ENCODE measurements around the gene TMEM213.
"Not testable (repeated sequence)": the region's sequence is repeated elsewhere in the genome, so short reads cannot be mapped to it uniquely, and the experiment has no call there.

The TMEM213 gene

GRCh38 chr7:138797715-138798320 is at the start of gene TMEM213, which contains the start of gene ATP6V0A4:
TMEM213 (plus strand) TSS chr7:138797994; CDS start chr7:138798105, 111 bp downstream.
ATP6V0A4 (minus strand) TSS chr7:138798196; CDS start chr7:138771247, 26,949 bp downstream.
- DNase-seq: no peak

- DNase-seq: no peak
Observed at GRCh38 chr7:138748666-138749065, 49.1 kb upstream of the TMEM213 start.

GRCh38 chr7:138749960-138750359 is 47.8 kb upstream of the TMEM213 start:
- DNase-seq: no peak

GRCh38 chr7:138750473-138750872 is 47.3 kb upstream of the TMEM213 start:
- no peak for DNase-seq

DNA sequence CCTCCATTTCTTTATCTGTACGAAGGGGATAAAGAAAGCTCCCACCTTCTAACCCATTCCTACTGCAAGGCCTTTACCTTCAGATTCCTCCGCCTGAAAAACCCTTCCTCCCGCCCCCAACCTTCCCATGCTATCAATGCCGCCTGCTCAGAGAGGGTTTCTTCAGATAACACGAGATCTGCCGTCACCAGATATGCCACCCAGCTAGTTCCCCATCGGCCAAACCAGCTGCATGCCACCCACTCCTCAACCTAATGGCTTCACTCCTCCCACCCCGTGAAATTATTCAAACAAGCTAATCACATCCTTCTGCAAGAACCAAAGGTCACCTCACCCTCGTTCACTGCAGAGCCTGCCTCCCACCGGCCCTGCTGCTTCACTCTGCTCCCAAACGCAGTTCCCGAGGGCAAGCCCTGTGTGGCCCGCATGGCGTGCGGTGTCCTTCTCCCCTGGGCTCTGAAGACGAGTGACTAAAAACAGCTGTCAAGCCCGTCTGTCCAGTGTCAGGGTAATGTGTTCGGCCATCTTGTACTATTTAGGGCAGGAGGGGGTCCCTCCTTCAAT is 46.8 kb upstream of the TMEM213 start:
- no peak for DNase-seq

GRCh38 chr7:138752518-138753149 is 45.2 kb upstream of the TMEM213 start:
- no peak for DNase-seq

DNA sequence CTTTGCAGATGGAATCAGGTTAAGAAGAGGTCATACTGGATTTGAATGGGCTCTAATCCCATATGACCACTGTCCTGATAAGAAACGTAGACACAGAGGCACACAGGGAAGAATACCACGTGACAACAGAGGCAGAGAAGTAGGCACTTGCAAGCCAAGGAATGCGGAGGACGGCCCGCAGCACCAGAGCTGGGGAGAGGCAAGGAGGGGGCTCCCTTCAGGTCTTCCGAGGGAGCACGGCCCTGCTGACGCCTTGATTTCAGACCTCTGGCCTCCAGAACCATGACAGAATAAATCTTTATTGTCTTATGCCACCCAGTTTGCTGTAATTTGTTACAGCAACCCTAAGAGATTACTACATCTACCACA is 44.7 kb upstream of the TMEM213 start:
- DNase-seq: no peak

- DNase-seq: no peak
Observed at GRCh38 chr7:138753610-138754009, 44.2 kb upstream of the TMEM213 start.

- DNase-seq: no peak
Observed at GRCh38 chr7:138755331-138755747, 42.5 kb upstream of the TMEM213 start.

- DNase-seq: no peak
Observed at GRCh38 chr7:138755842-138756590, 41.8 kb upstream of the TMEM213 start.

DNA sequence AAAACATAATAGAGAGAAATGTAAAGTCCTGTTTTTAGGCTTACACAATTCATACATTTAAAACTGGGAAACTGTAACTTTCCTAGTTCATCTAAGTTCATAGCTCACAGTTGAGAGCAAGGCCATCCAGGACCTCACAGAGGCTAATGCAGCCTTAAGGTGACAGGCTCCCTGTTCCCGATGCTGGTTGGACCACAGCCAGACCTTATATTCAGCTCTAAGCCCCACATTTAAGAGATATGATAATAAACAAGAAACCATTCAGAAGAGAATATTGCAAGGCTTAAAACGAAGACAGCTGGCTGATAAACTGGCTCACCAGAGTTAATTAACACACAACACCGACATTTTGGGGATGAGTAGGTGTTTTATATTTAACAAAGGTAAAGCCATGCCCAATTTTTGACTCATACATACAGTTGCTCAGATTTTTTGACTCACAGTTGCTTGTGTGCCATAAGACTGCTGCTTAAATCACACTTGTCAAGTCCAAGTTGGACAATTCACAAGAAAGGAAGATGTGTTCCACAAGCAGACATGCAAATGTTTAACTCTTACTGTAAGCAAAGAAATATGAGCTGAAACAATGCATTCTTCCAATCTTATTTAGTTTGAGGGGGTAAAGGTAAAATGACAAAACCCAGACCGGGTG is 41.1 kb upstream of the TMEM213 start:
- no peak for DNase-seq

DNA sequence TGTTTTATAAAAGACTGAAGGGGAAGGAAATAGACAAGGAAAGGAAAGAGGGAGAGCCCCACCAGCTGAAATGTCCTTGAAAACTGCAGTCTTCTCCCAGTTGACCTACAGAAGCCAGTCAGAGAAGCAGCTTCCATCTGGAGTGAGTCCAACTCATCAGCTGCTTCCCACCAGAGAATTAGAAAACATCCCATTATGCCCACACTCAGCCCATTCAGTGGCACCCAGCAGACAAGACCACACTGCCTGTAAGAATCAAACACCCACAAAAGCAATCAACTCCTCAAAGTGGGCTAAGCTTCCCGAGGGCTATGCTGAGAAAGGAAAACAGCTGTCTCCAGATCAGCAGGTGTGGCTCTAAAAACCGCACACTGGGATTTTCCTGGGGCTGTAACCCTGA is 29.6 kb upstream of the TMEM213 start:
- DNase-seq: no peak

GRCh38 chr7:138770904-138771303 is 26.9 kb upstream of the TMEM213 start:
- DNase-seq: no peak

- DNase-seq: no peak
Observed at GRCh38 chr7:138773176-138773575, 24.6 kb upstream of the TMEM213 start.

- DNase-seq: no peak
Observed at GRCh38 chr7:138773817-138774216, 24.0 kb upstream of the TMEM213 start.

DNA sequence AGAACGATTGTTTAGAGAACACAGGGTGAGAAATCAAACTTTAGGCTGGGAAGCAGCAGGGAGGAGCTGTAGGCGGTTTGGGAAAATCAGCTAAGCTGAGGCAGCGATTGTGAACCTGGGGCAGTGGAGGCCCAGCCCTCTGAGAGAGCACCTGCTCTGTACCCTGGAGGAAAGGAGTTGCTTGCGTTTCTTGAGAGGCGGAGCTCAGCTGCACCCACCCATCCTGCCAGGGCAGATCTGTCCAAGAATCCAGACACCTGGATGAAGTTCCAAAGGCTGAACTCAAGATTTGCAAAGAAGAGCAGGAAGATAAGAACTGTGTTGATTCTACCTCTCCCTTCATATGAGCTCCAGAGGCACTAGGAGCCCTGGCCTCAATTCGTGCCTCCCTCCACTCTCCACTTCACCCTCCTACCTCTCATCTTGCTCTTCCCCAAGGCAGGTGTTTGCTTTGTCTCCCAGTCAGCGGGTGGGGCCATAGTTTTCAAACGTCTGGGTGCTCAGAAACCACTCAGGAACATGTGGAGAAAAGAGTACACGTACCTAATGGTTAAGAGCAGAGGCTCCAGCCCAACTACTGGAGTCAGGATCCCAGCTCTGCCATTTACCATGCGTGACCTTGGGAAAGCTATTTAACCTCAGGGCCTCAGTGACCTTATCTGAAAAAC is 21.5 kb upstream of the TMEM213 start:
- no peak for DNase-seq

- DNase-seq: no peak
Observed at GRCh38 chr7:138781004-138781403, 16.8 kb upstream of the TMEM213 start.

DNA sequence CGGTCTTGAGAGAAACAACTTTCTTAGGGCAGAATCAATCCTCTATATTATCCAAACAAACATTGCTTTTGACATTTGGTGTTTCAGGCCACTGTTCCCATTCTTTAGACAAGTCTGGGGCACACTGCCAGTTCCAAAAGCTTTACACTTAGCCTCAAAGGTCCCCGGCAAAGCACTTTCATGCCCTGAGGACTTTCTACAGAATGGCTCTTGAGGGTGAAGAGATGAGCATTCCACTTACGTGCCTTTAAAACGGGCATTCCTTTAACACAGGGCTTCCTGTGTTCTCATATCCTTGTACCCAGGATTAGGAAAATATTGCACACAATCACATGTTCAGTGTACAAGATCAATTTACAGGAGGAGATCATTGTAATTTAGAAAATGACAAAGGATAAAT is 13.1 kb upstream of the TMEM213 start:
- no peak for DNase-seq

GRCh38 chr7:138785587-138786437 is 12.0 kb upstream of the TMEM213 start:
- no peak for DNase-seq

GRCh38 chr7:138796038-138796615 is 1.7 kb upstream of the TMEM213 start:
- DNase-seq: no peak

DNA sequence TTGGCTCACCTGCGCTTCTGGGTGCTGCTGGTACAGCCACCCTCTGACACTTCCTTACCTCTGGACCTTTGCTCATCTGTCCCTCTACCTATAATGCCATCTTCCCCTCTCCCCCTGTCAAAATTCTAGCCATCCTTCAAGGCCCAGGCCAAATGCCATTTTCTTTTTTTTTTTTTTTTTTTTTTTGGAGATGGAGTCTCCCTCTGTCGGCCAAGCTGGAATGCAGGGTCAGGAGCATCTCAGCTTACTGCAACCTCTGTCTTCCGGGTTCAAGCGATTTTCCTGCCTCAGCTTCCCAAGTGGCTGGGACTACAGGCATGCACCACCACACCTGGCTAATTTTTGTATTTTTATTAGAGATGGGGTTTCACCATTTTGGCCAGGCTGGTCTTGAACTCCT is 748 bp upstream of the TMEM213 start:
- not testable (repeated sequence) for DNase-seq
